GM10248 (cell line): ENCODE measurements around the gene ERBB4.

Source experiments
- CTCF ChIA-PET: fragments of 300-600 bp; sonication (Branson Sonifier 250); formaldehyde crosslinking; extraction: SDS; loops from one replicate; lab custom pipeline; 2021; ENCODE audit warnings: antibody characterized with exemption; lab: Yijun Ruan, JAX
- POLR2A ChIA-PET: fragments of 350-650 bp; sonication (Branson Sonifier 250); formaldehyde crosslinking; extraction: SDS; loops from one replicate; lab custom pipeline; 2020; ENCODE audit warnings: antibody characterized with exemption; lab: Yijun Ruan, JAX
- DNase-seq: peaks from one replicate; pipeline ENCODE4 v3.0.0; 2012; ENCODE audit errors: extremely low spot score
- TF ChIP-seq, protein P1 (sequence below): IDR thresholded peaks from 2 replicates; pipeline ENCODE4 v1.5.1; 2012; ENCODE audit warnings: mild to moderate bottlenecking, low read depth; ENCODE audit errors: extremely low read depth, missing control alignments, control extremely low read depth

The ERBB4 gene

DNA sequence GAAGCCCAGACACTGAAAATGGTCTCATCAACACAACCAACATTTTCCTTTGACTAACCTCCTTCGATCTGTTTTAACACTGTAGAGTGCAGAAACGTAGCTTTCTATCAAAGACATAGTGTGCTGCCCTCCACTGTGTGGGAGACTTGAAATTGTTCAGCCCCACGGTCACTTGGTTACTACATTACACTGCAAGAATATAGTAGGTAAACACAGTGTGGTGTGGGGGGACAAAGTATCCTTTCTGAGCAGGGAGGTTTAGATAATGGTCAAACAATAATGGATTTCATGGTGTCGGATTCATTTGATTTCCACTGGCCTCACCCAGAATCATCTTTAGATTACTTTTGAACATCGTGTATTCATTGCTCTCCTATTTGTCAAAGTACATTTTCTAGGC is 181.0 kb downstream of the ERBB4 start:
- CTCF ChIA-PET, result interaction anchor here (0.9 kb wide), 1 partner anchor 9 kb away, joined by 3 read pairs; no protein-coding TSS in a partner anchor
- TF ChIP-seq, protein P1, sequence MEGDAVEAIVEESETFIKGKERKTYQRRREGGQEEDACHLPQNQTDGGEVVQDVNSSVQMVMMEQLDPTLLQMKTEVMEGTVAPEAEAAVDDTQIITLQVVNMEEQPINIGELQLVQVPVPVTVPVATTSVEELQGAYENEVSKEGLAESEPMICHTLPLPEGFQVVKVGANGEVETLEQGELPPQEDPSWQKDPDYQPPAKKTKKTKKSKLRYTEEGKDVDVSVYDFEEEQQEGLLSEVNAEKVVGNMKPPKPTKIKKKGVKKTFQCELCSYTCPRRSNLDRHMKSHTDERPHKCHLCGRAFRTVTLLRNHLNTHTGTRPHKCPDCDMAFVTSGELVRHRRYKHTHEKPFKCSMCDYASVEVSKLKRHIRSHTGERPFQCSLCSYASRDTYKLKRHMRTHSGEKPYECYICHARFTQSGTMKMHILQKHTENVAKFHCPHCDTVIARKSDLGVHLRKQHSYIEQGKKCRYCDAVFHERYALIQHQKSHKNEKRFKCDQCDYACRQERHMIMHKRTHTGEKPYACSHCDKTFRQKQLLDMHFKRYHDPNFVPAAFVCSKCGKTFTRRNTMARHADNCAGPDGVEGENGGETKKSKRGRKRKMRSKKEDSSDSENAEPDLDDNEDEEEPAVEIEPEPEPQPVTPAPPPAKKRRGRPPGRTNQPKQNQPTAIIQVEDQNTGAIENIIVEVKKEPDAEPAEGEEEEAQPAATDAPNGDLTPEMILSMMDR, result no peak
- POLR2A ChIA-PET, result no interaction called here

DNA sequence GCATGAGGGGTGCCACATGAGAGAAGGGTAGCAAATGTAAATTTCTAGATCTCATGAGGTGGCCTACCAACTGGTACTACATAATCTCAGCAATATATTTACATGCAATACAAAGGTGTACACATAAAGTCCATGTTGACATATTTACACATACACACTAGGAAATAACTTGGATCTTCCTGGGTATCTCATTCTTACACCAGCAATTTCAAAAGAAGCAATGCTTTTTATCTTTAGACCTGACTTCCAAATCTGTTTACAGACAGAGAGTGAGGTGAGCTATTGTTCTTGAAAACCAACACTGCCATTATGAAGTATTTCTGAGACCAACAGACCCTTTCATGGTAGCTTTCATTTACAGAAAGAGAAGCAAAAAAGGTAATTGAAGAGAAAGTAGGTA is 184.2 kb downstream of the ERBB4 start:
- no peak for DNase-seq
- CTCF ChIA-PET, result interaction anchor here (1.7 kb wide), 1 partner anchor 32 kb away, joined by 4 read pairs; no protein-coding TSS in a partner anchor

More for the DNA sequence above, 181.0 kb downstream of the ERBB4 start:
- DNase-seq, result no peak

DNA sequence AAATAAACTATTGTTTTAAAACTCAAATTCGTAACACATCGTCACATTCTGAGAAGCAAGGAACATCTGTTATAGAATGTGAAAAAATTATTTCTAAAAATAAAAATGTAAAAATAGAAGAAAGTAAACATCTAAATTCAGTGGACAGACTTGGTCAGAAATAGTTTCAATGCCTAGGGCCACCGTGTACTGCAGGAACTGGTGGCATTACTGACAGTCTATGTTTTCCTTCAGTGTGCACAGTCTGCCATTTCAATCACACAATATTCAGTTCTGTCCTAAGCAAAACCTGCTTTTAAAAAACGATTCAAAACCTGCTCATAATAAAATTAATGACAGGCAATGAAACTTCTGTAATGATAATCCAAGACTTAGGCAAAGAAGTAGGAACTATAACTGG is 190.1 kb downstream of the ERBB4 start:
- CTCF ChIA-PET, result no interaction called here
- TF ChIP-seq, protein P1, result no peak
- DNase-seq, result no peak
- POLR2A ChIA-PET, result no interaction called here

More for the DNA sequence above, 184.2 kb downstream of the ERBB4 start:
- TF ChIP-seq, protein P1, result no peak
- POLR2A ChIA-PET, result no interaction called here

DNA sequence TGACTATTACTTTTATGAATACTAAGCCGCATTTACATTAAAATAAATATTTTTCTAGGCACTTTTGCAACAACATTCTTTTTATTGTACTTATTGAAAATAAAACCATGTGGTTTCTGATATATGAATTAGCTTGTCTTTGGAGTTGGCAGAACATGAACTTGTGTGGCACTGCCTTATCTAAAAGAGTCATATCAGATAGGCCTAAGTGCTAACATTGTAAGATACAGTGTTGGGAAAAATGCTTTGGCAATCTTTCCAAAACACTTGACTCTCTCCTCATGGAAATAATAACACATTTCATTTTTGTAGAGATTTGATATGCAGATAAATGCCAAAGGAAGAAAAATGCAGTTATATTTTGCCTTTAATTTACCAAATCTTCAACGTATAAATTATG is 191.7 kb downstream of the ERBB4 start:
- ChIA-PET POLR2A (no interaction called here), CTCF (no interaction called here)
- DNase-seq, result no peak
- TF ChIP-seq, protein P1, result no peak

DNA sequence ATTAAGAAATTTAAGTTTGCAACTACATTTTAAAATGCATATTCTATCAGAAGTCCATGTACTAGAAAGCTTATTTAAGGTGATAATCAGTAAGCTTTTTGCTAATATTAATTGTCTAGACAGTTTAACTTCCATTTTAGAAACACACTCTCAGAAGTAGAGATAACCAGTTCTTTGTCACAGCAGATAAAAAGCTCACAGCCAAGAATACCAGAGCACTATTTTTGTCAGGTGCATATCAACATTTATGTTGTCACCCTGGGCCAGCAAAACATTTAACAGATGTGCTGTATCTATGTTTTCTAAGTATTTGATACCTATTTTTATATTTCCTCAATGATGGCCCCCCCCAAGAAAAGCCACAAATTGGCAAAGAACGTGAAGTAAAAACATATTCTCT is 192.6 kb downstream of the ERBB4 start:
- ChIA-PET POLR2A (no interaction called here), CTCF (interaction anchor here (1.5 kb wide), 1 partner anchor 12 kb away, joined by 4 read pairs; no protein-coding TSS in a partner anchor)
- TF ChIP-seq, protein P1, result no peak
- DNase-seq, result no peak

DNA sequence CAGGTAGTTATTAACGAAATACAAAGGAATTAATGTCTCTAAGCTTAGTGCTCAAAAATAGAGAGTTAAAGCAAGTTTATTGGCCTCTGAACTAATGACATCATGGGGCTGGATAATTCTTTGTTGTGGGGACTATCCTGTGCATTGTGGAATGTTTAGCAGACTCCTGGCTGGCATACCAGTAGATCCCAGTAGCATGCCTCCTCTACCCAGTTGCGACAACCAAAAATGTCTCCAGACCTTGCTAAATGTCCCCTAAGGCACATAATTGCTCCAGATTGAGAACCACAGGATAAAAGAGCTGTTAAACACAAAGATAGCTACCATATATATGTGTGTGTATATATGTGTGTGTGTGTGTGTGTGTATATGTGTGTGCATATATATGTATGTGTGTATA is 194.5 kb downstream of the ERBB4 start:
- CTCF ChIA-PET, result no interaction called here
- POLR2A ChIA-PET, result no interaction called here
- TF ChIP-seq, protein P1, result no peak
- no peak for DNase-seq
